Caco-2 (cell line): ENCODE measurements around the gene DTWD2. TPM values are rescaled to one million over a fixed set of nuclear protein-coding genes. Genes with fewer than 3 reads are reported as not detected.
A peak's percentile ranks its signal among the peaks of the same experiment; 100 is the strongest.

Source experiments
- BruUV-seq: library from RNA; stranded (reverse); fragments of 400-500 nt; replicated peaks from 2 replicates; lab custom pipeline; 2021; lab: Mats Ljungman, UMichigan
- CTCF ChIA-PET: fragments of 300-600 bp; sonication (Branson Sonifier 250); formaldehyde crosslinking; loops from one replicate; lab custom pipeline; 2022; ENCODE audit warnings: antibody characterized with exemption; lab: Charles Lee
- POLR2A ChIA-PET: fragments of 300-600 bp; sonication (Branson Sonifier 250); formaldehyde crosslinking; loops from one replicate; lab custom pipeline; 2022; ENCODE audit warnings: antibody characterized with exemption; lab: Charles Lee
- DNase-seq, 2 experiments: peaks; one replicate each; pipeline versions ENCODE4 v3.0.0 to v3.0.0-alpha.2; 2020 to 2022
- H3K27me3 ChIP-seq: replicated peaks from 2 replicates; pipeline ENCODE4 v1.6.0; 2011; ENCODE audit warnings: low read length; ENCODE audit not compliant: control insufficient read depth, insufficient read depth
- H3K36me3 ChIP-seq: 2 replicates; pipeline ENCODE4 v1.5.1; 2011; ENCODE audit warnings: low read length; ENCODE audit not compliant: control insufficient read depth, insufficient read depth
- H3K4me1 ChIP-seq: fragments of 250-450 bp; sonication (Bioruptor Pico); 2 replicates; pipeline ENCODE4 v1.5.1; 2020; ENCODE audit warnings: mild to moderate bottlenecking
- H3K4me3 ChIP-seq: 2 replicates; pipeline ENCODE4 v1.5.1; 2011; ENCODE audit warnings: low read depth, mild to moderate bottlenecking, control low read depth, low read length
- H3K9me3 ChIP-seq: fragments of 250-450 bp; sonication (Bioruptor Pico); 2 replicates; pipeline ENCODE4 v1.5.1; 2020; ENCODE audit warnings: mild to moderate bottlenecking, moderate library complexity
- H3K27ac Mint-ChIP-seq: one replicate; pipeline ENCODE4 v1.8.0; 2022; ENCODE audit warnings: mixed read lengths; ENCODE audit not compliant: unreplicated experiment
- H3K27me3 Mint-ChIP-seq: one replicate; pipeline ENCODE4 v1.8.0; 2022; ENCODE audit warnings: mixed read lengths; ENCODE audit not compliant: insufficient read depth, unreplicated experiment
- H3K36me3 Mint-ChIP-seq: one replicate; pipeline ENCODE4 v1.8.0; 2022; ENCODE audit warnings: mild to moderate bottlenecking, mixed read lengths; ENCODE audit not compliant: insufficient read depth, unreplicated experiment
- H3K4me1 Mint-ChIP-seq: one replicate; pipeline ENCODE4 v1.8.0; 2022; ENCODE audit warnings: low read depth, mixed read lengths; ENCODE audit not compliant: unreplicated experiment
- H3K4me3 Mint-ChIP-seq: one replicate; pipeline ENCODE4 v1.8.0; 2022; ENCODE audit warnings: mild to moderate bottlenecking, moderate library complexity, mixed read lengths; ENCODE audit not compliant: unreplicated experiment
- H3K9me3 Mint-ChIP-seq: one replicate; pipeline ENCODE4 v1.8.0; 2022; ENCODE audit warnings: mixed read lengths; ENCODE audit not compliant: unreplicated experiment
- CTCF ChIP-seq, 2 experiments: fragments of 200-600 bp in 1 of 2; IDR thresholded peaks; 1 replicate in 1 of 2; 2 replicates in 1 of 2; pipeline versions ENCODE4 v1.5.1 to v1.8.0; 2011 to 2022; ENCODE audit warnings: antibody characterized with exemption in 1 of 2, control low read depth in 1 of 2, inconsistent platforms in 1 of 2, low read depth in 1 of 2, low read length in 1 of 2, mild to moderate bottlenecking in 1 of 2, moderate library complexity in 1 of 2; ENCODE audit not compliant: insufficient read depth in 1 of 2, severe bottlenecking in 1 of 2, unreplicated experiment in 1 of 2
- intact Hi-C: fragments of 100-400 bp; cut with micrococcal nuclease; formaldehyde crosslinking; loops from one replicate; pipeline ENCODE4 v1.10.0; 2022; ENCODE audit not compliant: unreplicated experiment
- total RNA-seq: library from RNA; stranded (reverse); gene quantifications from 2 replicates; pipeline ENCODE4 v1.2.3, GENCODE V29; 2022

Gene DTWD2
- total RNA-seq, 1 experiment from 2014 or later: 5.6 TPM

- Mint-ChIP-seq H3K36me3 (no peaks in the 10 kb centered on the region), H3K27ac (no peak overlapping the region), H3K27me3 (no peaks in the 10 kb centered on the region), H3K4me1 (no peaks in the 10 kb centered on the region), H3K9me3 (no peaks in the 10 kb centered on the region), H3K4me3 (no peak overlapping the region)
- H3K4me1 ChIP-seq: no peaks in the 10 kb centered on the region
- H3K27me3 ChIP-seq: no peaks in the 10 kb centered on the region
- no peaks in the 10 kb centered on the region for H3K36me3 ChIP-seq
- H3K4me3 ChIP-seq: no peak overlapping the region
- TF ChIP-seq CTCF (IDR thresholded peaks at IDR 0.05; ENCODE audit: insufficient read depth in 1 of 2, low read depth in 1 of 2, low read length in 1 of 2, severe bottlenecking in 1 of 2, unreplicated experiment in 1 of 2): no peak
- BruUV-seq: no TSS peak
- intact Hi-C loops: no loop called here
- H3K9me3 ChIP-seq: no peaks in the 10 kb centered on the region
- DNase-seq: no peak
- CTCF ChIA-PET: no interaction called here
- POLR2A ChIA-PET: no interaction called here
Observed at GRCh38 chr5:118963169-118963568, 25.2 kb downstream of the DTWD2 start.

- H3K4me1 Mint-ChIP-seq: no peaks in the 10 kb centered on the region
- Histone ChIP-seq H3K36me3 (no peaks in the 10 kb centered on the region), H3K4me1 (no peaks in the 10 kb centered on the region), H3K27me3 (no peaks in the 10 kb centered on the region), H3K4me3 (no peak overlapping the region), H3K9me3 (no peaks in the 10 kb centered on the region)
- no peak overlapping the region for H3K4me3 Mint-ChIP-seq
- no TSS peak for BruUV-seq
- no peaks in the 10 kb centered on the region for H3K9me3 Mint-ChIP-seq
- ChIA-PET POLR2A (no interaction called here), CTCF (no interaction called here)
- no peak overlapping the region for H3K27ac Mint-ChIP-seq
- no peaks in the 10 kb centered on the region for H3K36me3 Mint-ChIP-seq
- no peak for TF ChIP-seq CTCF (IDR thresholded peaks at IDR 0.05; ENCODE audit: insufficient read depth in 1 of 2, low read depth in 1 of 2, low read length in 1 of 2, severe bottlenecking in 1 of 2, unreplicated experiment in 1 of 2)
- no peaks in the 10 kb centered on the region for H3K27me3 Mint-ChIP-seq
- no peak for DNase-seq
- intact Hi-C loops: no loop called here
Observed at GRCh38 chr5:118960557-118960956, 27.8 kb downstream of the DTWD2 start.

GRCh38 chr5:118956727-118957126 lies 31.6 kb downstream of the DTWD2 start:
- intact Hi-C loops: loop anchor here (1.0 to 10.0 kb wide), 3 partner anchors 164 to 342 kb away; no protein-coding TSS in a partner anchor
- no TSS peak for BruUV-seq
- no peaks in the 10 kb centered on the region for H3K4me1 Mint-ChIP-seq
- H3K36me3 Mint-ChIP-seq: no peaks in the 10 kb centered on the region
- ChIA-PET CTCF (interaction anchor here (1.0 kb wide), 1 partner anchor 60 kb away, joined by 3 read pairs; no protein-coding TSS in a partner anchor), POLR2A (no interaction called here)
- no peaks in the 10 kb centered on the region for H3K27me3 ChIP-seq
- H3K4me1 ChIP-seq: no peaks in the 10 kb centered on the region
- peak; percentile 31 to 42 for TF ChIP-seq CTCF (IDR thresholded peaks at IDR 0.05; ENCODE audit: insufficient read depth in 1 of 2, low read depth in 1 of 2, low read length in 1 of 2, severe bottlenecking in 1 of 2, unreplicated experiment in 1 of 2)
- no peaks in the 10 kb centered on the region for H3K9me3 Mint-ChIP-seq
- DNase-seq: no peak
- H3K9me3 ChIP-seq: no peaks in the 10 kb centered on the region
- no peak overlapping the region for H3K4me3 ChIP-seq
- no peak overlapping the region for H3K4me3 Mint-ChIP-seq
- no peak overlapping the region for H3K27ac Mint-ChIP-seq
- H3K36me3 ChIP-seq: no peaks in the 10 kb centered on the region
- no peaks in the 10 kb centered on the region for H3K27me3 Mint-ChIP-seq
